GM12874 (cell line): ENCODE results near the gene SLC16A13.

Experiments
- TF ChIP-seq, protein P1 (sequence below): IDR thresholded peaks from 2 replicates; pipeline ENCODE4 v1.5.1; 2011; ENCODE audit warnings: low read depth, mild to moderate bottlenecking, control low read depth, low read length, moderate library complexity; ENCODE audit not compliant: insufficient read depth

Gene SLC16A13

DNA sequence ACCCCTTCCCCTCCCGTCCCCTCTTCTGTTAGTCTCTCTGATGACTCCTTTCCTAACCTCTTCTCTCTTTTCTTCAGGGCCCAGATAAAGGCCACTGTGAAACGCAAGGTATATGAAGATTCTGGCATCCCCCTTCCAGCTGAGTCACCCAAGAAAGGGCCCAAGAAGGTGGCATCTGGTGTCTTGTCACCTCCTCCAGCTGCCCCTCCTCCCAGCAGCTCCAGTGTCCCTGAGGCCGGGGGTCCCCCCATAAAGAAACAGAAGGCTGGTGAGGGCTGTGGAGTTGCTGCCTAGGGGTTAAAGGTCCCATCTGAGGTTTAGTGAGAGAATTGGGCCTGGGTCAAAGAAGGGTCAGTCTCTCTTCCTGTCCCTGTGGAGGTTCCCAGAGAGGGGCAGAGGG lies 19.4 kb upstream of the SLC16A13 start:
- TF ChIP-seq, protein P1, sequence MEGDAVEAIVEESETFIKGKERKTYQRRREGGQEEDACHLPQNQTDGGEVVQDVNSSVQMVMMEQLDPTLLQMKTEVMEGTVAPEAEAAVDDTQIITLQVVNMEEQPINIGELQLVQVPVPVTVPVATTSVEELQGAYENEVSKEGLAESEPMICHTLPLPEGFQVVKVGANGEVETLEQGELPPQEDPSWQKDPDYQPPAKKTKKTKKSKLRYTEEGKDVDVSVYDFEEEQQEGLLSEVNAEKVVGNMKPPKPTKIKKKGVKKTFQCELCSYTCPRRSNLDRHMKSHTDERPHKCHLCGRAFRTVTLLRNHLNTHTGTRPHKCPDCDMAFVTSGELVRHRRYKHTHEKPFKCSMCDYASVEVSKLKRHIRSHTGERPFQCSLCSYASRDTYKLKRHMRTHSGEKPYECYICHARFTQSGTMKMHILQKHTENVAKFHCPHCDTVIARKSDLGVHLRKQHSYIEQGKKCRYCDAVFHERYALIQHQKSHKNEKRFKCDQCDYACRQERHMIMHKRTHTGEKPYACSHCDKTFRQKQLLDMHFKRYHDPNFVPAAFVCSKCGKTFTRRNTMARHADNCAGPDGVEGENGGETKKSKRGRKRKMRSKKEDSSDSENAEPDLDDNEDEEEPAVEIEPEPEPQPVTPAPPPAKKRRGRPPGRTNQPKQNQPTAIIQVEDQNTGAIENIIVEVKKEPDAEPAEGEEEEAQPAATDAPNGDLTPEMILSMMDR = no peak

DNA sequence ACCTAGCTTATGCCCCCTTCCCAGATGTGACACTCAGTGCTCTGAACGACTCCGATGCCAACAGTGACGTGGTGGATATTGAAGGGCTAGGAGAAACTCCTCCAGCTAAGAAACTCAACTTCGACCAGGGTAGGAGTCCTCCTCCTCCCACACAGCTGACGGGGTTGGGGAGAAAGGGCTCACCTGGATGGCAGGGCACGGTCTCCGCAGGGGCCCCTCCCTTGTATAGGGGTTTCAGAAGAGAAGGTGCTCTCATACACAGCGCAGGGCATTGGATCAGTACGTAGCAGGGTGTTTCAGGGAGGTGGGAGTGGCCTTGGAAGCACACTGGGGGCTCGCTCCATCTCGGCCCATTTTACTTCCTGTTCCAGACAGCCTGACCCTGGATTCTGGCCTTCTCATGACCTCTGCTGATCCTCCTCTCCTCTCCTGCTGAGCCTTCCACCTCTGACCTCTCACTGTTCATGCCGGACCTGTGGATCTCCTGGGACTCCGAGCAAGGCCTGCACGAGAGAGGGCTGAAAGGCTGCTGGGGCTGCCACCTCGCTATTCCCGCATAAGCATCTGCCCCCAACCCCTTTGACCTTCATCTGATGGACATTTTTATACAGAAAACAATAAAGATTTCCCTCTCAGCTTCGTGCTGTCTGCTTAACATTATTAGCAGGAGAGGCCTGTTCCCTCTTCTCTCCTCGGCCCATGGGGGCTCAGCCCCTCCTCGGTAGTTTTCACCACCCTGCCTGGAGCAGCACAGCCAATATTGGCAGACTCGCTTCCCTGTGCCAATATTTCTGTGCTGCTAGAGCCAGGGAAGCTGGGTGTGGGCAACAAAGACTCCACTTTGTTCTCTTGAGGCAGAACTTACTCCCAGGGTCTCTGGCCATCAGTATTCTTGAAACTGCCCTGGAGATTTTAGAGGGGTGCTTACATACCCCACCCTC lies 18.7 kb upstream of the SLC16A13 start:
- TF ChIP-seq, protein P1 = no peak

DNA sequence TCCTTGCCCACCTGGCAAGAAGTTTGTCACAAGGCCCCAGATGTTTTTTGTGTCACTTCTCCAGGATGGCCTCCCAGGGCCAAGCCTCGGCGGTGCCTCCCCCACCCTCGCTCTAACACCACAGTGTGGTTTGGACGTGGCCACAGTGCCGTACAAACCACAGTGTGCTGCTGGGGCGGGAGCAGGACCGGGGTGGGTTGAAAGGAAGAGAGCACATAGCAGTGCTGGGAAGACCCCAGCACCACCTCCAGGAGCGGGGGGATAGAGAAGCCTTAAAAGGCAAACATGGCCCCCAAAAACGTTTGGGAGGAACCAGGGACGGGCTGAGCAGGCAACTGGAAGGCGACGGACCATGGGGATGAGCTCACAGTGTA lies 18.0 kb upstream of the SLC16A13 start:
- TF ChIP-seq, protein P1 = no peak

DNA sequence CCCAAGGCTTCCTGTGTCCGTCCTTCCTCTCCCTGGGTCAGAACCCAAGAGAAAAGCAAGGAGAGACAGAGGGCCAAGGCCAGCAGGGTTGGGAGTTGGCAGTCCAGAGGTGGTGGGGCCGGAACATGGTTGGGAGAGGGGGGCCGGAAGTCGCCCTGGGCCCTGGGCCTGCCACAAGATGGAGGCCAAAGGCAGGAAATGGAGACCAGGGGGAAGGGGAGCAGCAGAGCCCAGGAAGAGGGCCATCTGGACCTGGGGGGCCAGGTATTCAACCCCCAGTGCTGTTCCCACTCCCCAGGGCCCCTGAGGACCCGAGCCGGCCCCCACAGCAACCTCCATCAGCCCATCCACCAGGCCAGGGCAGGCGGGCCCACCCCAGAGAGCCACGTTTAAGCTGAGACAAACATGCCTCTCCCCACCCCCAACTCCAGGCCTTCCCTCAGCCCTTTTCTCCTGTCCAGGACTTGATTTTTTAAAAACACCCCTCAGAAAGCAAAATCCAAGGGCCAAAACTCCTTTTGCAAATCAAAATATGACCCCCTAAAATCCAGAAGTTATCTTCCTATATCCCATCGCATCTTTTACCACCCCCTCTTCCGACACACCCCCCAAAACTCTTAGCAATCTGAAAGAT lies 17.4 kb upstream of the SLC16A13 start:
- TF ChIP-seq, protein P1 = no peak

DNA sequence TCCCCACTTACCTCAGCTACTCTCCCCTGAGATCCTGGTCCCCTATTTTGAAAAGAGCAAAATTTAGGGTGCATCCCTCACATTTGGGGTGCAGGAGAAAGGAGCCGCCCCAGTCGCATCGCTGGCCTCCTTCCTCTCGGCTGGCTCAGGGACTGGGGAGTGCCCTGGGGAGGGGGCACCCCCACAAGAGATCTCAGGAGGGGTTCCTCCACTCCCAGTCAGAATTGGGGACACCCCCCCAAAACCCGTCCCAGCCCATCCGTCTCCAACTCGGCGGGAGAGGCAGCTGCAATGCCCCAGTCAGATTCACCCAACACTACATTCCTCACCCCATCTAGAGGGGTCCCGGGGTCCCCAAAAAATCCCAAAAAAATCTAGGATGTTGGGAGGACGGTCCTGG lies 16.4 kb upstream of the SLC16A13 start:
- TF ChIP-seq, protein P1 = no peak

DNA sequence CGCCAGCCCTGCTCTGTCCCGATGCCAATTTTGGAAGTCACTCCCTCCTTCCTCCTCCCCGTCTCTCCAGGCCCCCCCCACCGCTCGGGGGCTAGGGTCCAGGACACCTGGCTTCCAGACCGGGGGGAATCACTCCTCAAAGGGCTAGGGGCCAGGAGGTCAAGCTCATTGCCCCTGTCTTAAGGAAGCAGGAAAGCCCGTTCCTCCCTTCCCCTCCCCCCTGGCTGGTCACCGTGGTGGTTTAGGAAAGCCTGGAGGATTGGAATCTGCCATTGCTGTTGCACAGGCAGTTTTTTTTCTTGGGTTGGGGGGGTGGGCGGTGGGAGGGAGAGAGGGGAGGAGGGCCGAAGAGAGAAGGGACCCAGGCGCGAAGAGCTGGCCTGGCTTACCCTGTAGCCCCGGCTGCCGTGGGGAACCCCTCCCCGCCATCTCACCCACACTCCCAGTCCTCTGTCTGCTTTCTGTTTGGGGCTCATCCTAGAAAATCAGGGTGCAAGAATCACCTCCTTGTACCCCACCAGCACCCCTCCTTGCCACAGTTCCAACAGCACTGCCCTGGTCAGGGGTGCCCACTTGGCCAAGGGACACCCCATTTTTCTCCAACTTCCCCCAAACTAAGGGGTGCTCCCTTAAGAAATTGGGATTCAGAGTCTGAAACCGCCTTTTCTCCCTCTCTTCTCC lies 15.8 kb upstream of the SLC16A13 start:
- TF ChIP-seq, protein P1 = no peak
